ENCODE measurements around the gene STAMBPL1. TPM values are rescaled to one million over a fixed set of nuclear protein-coding genes. Genes with fewer than 3 reads are reported as not detected.

Gene STAMBPL1
- total and polyA plus RNA-seq, 3 experiments from 2014 or later = 10.6 to 24.7 (median 22.3) TPM

GRCh38 chr10:88971221-88972061 lies 91.4 kb downstream of the STAMBPL1 start:
- Histone ChIP-seq H3K4me3 (ENCODE audit: low read length) (no peak overlapping the region), H3K4me1 (ENCODE audit: insufficient read depth, low read length) (peaks cover 17% of the 10 kb centered on the region), H3K27ac (ENCODE audit: low read depth, low read length) (no peak overlapping the region), H3K36me3 (ENCODE audit: insufficient read depth, low read length) (no peaks in the 10 kb centered on the region), H3K27me3 (ENCODE audit: insufficient read depth, low read length, poor library complexity, severe bottlenecking) (no peaks in the 10 kb centered on the region), H3K9me3 (ENCODE audit: low read length) (no peaks in the 10 kb centered on the region)
- H3K27ac Mint-ChIP-seq = no peak overlapping the region
- peaks cover 0 to 2% (median 0%) of the 10 kb centered on the region in 3 donors for H3K36me3 Mint-ChIP-seq
- no peaks in the 10 kb centered on the region for H3K9me3 Mint-ChIP-seq
- peaks cover 0 to 2% of the 10 kb centered on the region in 2 donors for H3K27me3 Mint-ChIP-seq
- ChIA-PET CTCF (interaction anchor here (0.8 kb wide), 1 partner anchor 16 kb away, joined by 3 read pairs; no protein-coding TSS in a partner anchor), POLR2A (no interaction called here)
- no peak overlapping the region for H3K4me3 Mint-ChIP-seq
- H3K4me1 Mint-ChIP-seq = peaks cover 18 to 22% (median 22%) of the 10 kb centered on the region in 3 donors
- no peak for DNase-seq

Other genes starting within 250 kb of the STAMBPL1 start
- gene LIPF, start 215.8 kb upstream of the STAMBPL1 start, total RNA-seq = not detected
- not detected for gene LIPF, start 215.8 kb upstream of the STAMBPL1 start, polyA plus RNA-seq
- not detected for gene LIPK, start 174.0 kb upstream of the STAMBPL1 start, total RNA-seq
- not detected for gene LIPK, start 174.0 kb upstream of the STAMBPL1 start, polyA plus RNA-seq
- not detected for gene LIPN, start 120.2 kb upstream of the STAMBPL1 start, total RNA-seq
- gene LIPN, start 120.2 kb upstream of the STAMBPL1 start, polyA plus RNA-seq = not detected
- gene LIPM, start 77.5 kb upstream of the STAMBPL1 start, total RNA-seq = not detected
- gene LIPM, start 77.5 kb upstream of the STAMBPL1 start, polyA plus RNA-seq = not detected
- gene ANKRD22, start 28.4 kb upstream of the STAMBPL1 start, total RNA-seq = not detected
- gene ANKRD22, start 28.4 kb upstream of the STAMBPL1 start, polyA plus RNA-seq = 0.63 TPM
- 10 to 100 TPM; 35.0 to 37.1 TPM for gene ACTA2, start 72.5 kb downstream of the STAMBPL1 start, total RNA-seq
- 24.4 TPM for gene ACTA2, start 72.5 kb downstream of the STAMBPL1 start, polyA plus RNA-seq
- gene FAS, start 110.6 kb downstream of the STAMBPL1 start, total RNA-seq = 10 to 100 TPM; 77.9 to 78.5 TPM
- gene FAS, start 110.6 kb downstream of the STAMBPL1 start, polyA plus RNA-seq = 41.6 TPM